ENCODE data around the gene YWHAE.
"Not testable (repeated sequence)": the region's sequence is repeated elsewhere in the genome, so short reads cannot be mapped to it uniquely, and the experiment has no call there.

YWHAE gene

GRCh38 chr17:1412185-1413110 is 12.4 kb upstream of the YWHAE start:
- no peak for DNase-seq

GRCh38 chr17:1402262-1402586 is 2.2 kb upstream of the YWHAE start:
- DNase-seq, result no peak

- peak; percentile 46 for DNase-seq
Measured at GRCh38 chr17:1398931-1399678, 917 bp downstream of the YWHAE start.

GRCh38 chr17:1398028-1398427 is 2.0 kb downstream of the YWHAE start:
- no peak for DNase-seq

- not testable (repeated sequence) for DNase-seq
Measured at GRCh38 chr17:1395876-1396665, 4.0 kb downstream of the YWHAE start.

DNA sequence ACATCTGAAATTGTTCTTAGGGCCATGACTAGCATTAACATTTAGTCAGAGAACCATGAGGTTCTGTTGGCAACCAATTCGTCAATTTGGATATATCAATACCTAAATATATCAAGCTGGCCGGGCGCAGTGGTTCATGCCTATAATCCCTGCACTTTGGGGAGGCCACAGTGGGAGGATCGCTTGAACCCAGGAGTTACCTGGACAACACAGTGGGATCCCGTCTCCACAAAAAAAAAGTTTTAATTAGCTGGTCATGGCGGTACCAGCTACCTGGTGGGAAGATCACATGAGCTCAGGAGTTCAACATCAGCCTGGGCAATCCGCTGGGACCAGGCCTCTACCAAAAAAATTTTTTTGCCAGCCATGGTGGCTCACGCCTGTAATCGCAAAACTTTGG is 8.4 kb downstream of the YWHAE start:
- no peak for DNase-seq

DNA sequence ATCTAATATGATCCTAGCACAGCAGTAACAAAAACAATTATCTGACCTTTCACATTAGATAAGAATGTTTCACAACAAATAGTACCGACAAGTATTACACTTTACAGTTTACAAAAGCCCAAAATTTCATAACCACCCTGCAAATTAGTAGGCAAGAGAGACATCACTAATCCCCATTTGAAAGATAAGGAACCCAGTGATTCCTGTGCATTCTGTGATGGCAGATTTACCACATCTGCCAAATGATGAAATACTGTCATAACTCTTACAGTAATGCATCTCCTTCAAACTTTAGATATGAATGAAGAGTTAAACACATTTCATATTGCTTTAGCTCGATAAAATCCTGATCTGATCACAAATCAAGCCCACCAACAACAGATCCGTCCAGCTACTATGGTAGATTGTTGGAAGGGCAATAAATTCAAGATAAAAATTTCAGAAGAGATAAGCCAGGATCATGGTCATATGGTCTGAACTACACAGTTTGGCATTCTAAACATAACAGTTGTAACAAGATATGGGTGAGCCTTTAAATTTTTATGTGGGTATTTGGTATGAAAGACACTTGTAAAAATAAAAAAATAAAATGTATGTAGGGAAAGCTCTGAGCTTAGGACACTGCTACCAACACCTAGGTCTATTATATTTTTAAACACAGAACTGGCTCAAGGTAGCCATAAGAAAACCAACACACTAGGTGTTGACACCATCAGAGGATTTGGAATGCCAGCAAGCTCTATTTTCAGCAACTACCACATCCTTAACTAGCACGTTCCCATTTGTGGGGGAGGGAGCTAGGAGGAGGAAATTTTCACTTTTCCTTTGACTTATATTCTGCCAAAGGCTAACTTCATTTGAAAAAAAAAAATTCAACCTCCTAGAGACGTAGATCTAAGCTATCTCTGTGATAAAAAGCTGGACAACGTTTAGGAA is 9.3 kb downstream of the YWHAE start:
- DNase-seq, result no peak

- DNase-seq, result not testable (repeated sequence)
Measured at GRCh38 chr17:1387490-1388227, 12.4 kb downstream of the YWHAE start.

- not testable (repeated sequence) for DNase-seq
Measured at GRCh38 chr17:1386675-1387190, 13.3 kb downstream of the YWHAE start.

- no peak for DNase-seq
Measured at GRCh38 chr17:1386265-1386664, 13.8 kb downstream of the YWHAE start.

DNA sequence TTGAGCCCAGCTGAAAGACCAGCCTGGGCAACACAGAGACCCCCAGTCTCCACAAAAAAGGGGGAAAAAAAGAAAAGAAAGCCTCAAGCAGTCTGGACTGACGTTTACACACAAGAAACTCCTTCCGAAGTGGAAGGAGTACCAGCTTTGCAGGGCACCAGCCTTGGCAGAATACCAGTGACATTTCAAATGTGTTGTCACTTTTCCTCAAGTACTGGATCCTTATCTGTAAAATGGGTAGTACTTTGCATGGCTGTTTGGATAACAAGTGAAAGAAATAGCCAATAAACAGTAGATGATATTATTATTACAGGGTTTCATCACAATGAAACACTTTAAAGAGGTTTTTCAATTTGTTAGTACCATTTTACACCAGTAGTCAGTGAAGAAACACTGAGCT is 14.2 kb downstream of the YWHAE start:
- no peak for DNase-seq

DNA sequence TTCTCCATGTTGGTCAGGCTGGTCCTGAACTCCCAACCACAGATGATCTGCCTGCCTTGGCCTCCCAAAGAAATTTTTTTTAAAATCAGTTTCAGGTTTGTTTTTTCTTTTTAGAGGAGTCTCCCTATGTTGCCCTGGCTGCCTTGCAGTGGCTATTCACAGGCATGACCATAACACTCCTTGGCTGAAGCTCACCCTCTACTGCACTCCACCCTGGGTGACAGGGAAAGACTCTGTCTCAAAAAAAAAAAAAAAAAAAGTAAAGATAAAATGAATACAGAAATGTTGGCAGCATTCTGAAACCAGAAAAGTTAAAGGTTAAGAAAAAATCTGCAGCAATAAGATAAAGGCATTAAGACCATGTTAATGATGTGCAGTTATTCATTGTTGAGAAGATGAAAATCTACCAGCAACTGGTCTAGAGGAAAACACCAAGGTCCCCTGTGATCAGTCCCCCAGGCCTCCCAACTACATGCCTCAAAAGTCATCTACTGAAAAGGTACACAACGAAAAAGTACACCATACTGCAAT is 15.1 kb downstream of the YWHAE start:
- DNase-seq, result no peak

- peak; percentile 55 for DNase-seq
Measured at GRCh38 chr17:1379930-1380313, 20.1 kb downstream of the YWHAE start.

DNA sequence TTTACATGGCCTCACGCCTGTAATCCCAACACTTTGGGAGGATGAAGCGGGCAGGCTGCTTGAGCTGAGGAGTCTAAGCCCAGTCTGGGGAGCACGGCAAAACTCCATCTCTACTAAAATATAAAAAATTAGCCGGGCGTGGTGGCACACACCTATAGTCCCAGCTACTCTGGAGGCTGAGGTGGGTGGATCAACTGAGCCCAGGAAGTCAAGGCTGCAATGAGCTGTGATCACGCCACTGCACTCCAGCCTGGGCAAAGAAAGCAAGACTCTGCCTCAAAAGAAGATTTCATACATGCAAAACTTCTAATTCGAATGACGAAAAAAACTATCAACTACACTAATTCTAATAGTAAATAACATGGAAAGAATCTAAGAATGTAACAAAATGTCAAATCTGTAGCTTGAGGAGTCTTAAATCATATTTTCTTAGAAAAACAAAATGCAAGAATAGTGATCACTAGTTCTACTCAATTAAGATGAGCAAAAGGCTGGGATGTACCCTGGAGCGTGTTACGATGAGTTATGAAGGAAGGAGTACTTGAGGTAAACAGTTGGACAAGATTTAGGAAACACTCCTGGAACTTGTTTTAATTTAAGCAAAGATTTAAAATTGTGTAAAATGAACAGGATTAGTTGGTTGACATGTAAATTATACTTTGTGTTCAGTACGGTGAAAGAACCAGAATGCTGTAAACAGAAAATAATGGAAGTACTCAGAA is 20.7 kb downstream of the YWHAE start:
- DNase-seq, result no peak

DNA sequence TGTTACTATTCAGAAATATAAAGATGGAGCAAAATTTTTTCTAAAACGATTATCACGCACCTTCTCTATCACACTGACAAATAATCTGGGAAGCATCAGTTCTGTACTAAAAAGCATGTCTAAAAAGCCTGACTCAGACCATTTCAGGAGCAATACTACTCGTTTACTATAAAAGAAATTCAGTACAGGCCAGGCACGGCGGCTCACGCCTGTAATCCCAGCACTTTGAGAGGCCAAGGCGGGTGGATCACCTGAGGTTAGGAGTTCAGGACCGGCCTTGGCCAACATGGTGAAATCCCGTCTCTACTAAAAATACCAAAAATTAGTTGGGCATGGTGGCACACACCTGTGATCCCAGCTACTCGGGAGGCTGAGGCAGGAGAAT is 21.6 kb downstream of the YWHAE start:
- not testable (repeated sequence) for DNase-seq

DNA sequence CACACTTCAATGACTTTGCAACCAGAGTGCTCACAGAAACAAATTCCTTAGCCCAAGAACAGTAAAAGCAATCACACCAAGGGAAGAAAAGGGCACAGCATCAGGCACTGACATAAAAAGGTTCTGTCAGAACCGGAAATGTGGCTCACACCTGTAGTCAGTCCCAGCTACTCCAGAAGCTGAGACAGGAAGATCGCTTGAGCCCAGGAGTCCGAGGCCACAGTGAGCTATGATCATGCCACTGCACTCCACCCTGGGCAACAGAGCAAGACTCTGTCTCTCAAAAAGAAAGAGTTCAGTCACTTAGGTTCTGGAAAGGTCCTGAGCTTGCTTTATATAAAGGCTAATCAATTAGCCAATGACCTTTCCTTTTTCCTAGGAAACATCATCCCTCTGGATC is 22.7 kb downstream of the YWHAE start:
- DNase-seq, result peak; percentile 15

DNA sequence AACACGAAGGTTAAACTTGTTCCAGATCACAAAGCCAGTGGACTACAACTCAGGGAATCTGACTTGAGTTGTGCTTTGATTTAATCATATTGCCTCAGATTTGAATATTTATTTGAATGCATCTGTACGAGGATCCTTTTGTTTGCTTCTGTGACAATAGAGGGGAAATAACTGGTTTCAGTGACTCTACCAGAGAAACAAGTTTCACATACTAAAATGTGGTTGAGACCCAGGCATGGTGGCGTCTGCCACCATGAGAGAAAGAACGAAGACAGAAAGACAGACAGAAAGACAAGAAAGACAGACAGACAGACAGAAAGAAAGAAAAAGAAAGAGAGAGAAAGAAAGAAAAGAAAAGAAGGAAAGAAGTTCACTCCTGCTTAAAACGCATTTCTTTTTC is 24.0 kb downstream of the YWHAE start:
- peak; percentile 29 for DNase-seq

DNA sequence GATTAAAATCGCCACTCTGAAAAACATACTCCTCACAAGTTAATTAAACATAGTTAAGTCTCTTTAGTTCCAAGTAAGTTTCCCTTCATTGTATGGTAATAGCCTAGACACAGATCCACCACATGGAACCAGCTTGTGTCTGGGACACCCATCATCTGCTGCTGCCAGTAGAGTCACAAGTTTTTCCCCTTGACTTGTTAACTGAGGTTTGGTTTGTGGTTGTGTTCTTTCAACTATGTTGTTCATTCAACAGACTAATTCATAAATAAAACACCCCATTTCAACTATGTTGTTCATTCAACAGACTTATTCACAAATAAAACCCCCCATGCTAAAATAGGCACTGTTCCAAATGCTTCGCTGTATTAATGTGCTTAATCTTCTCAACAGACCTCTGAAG is 24.4 kb downstream of the YWHAE start:
- peak; percentile 36 for DNase-seq

DNA sequence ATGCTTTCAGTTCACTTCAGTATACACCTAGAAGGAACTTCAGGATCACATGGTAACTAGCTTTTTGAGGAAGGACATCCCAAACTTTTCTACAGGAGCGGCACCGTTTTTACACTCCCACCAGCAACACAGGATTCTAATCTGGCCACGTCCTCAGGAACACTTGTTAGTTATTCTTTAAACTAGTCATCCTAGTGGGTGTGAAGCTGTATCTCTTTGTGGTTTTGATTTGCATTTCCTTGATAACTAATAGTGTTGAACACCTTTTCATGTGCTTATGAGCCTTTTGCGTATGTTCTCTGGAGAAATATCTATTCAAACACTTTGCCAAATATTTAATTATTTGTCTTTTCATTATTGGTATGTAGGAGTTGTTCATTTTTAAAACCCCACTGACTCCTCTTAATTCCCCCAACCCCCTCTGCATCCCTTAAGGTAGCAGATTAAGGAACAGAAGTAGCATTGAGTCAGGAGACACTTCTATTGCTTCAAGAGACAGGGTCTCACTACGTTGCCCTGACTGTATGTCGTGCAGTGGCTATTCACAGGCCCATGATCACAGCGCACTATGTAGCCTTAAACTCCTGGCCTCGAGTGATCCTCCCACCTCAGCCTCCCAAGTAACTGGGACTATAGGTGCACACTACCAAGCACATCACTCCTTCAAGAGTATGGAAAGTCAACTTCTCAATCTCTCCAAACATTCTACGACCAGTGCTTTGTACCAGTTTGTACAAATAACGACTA is 25.4 kb downstream of the YWHAE start:
- DNase-seq, result peak; percentile 34
